ENCODE results near the gene MCAM. TPM values are rescaled to one million over a fixed set of nuclear protein-coding genes. Genes with fewer than 3 reads are reported as not detected.

MCAM gene
- total and polyA plus RNA-seq, 7 donors = 2.1 to 1,033 (median 628) TPM

GRCh38 chr11:119277660-119278059 lies 39.3 kb downstream of the MCAM start:
- DNase-seq = no peak
- no peaks in the 10 kb centered on the region for H3K9me3 ChIP-seq
- H3K27me3 ChIP-seq = no peaks in the 10 kb centered on the region
- intact Hi-C loops (cut with DNase I) = no loop called here
- WGBS, 2 donors = 88 to 92% methylated on average over 1 of the region's 1 CpG
- TF ChIP-seq EP300 (IDR thresholded peaks at IDR 0.05) (no peak), POLR2A (IDR thresholded peaks at IDR 0.05) (no peak), CTCF (IDR thresholded peaks at IDR 0.05) (no peak)
- no peak overlapping the region for H3K4me3 ChIP-seq
- H3K36me3 ChIP-seq = peaks cover 0 to 72% (median 8%) of the 10 kb centered on the region in 4 donors
- H3K27ac ChIP-seq = no peak overlapping the region
- H3K4me1 ChIP-seq = no peaks in the 10 kb centered on the region

DNA sequence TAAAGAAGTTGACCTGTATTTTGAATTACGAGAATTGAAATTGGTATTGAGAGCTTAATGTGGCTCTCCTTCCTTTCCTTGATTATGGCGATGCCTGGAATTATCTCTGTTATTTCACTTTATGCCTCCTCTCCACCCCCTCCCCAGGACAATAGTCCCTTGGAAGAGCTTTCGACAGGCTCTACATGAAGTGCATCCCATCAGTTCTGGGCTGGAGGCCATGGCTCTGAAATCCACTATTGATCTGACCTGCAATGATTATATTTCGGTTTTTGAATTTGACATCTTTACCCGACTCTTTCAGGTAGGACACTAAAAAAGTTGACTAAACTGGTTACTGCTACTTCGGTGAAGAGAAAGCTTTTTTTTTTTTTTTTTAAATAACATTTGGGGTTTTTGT lies 43.2 kb downstream of the MCAM start:
- H3K36me3 ChIP-seq = peaks cover 0 to 61% (median 8%) of the 10 kb centered on the region in 4 donors

GRCh38 chr11:119267645-119268044 lies 49.3 kb downstream of the MCAM start:
- no peak for DNase-seq
- WGBS, 2 donors = 79 to 81% methylated on average over 5 of the region's 5 CpGs
- intact Hi-C loops (cut with DNase I) = no loop called here
- Histone ChIP-seq H3K36me3 (peaks cover 0 to 7% (median 0%) of the 10 kb centered on the region in 4 donors), H3K27ac (no peak overlapping the region), H3K4me3 (no peak overlapping the region), H3K9me3 (no peaks in the 10 kb centered on the region), H3K4me1 (peaks cover 0 to 16% (median 13%) of the 10 kb centered on the region in 4 donors), H3K27me3 (no peaks in the 10 kb centered on the region)
- TF ChIP-seq EP300 (IDR thresholded peaks at IDR 0.05) (no peak), POLR2A (IDR thresholded peaks at IDR 0.05) (no peak), CTCF (IDR thresholded peaks at IDR 0.05) (no peak), POLR2AphosphoS5 (IDR thresholded peaks at IDR 0.05) (no peak)

More for the DNA sequence above, 43.2 kb downstream of the MCAM start:
- H3K4me3 ChIP-seq = no peak overlapping the region
- no peaks in the 10 kb centered on the region for H3K9me3 ChIP-seq
- TF ChIP-seq EP300 (IDR thresholded peaks at IDR 0.05) (no peak), POLR2AphosphoS5 (IDR thresholded peaks at IDR 0.05) (no peak)
- H3K27ac ChIP-seq = no peak overlapping the region
- intact Hi-C loops (cut with DNase I) = no loop called here
- WGBS, 2 donors = 95 to 98% methylated on average over 6 of the region's 6 CpGs
- no peaks in the 10 kb centered on the region for H3K4me1 ChIP-seq
- DNase-seq = no peak
- H3K27me3 ChIP-seq = no peaks in the 10 kb centered on the region

DNA sequence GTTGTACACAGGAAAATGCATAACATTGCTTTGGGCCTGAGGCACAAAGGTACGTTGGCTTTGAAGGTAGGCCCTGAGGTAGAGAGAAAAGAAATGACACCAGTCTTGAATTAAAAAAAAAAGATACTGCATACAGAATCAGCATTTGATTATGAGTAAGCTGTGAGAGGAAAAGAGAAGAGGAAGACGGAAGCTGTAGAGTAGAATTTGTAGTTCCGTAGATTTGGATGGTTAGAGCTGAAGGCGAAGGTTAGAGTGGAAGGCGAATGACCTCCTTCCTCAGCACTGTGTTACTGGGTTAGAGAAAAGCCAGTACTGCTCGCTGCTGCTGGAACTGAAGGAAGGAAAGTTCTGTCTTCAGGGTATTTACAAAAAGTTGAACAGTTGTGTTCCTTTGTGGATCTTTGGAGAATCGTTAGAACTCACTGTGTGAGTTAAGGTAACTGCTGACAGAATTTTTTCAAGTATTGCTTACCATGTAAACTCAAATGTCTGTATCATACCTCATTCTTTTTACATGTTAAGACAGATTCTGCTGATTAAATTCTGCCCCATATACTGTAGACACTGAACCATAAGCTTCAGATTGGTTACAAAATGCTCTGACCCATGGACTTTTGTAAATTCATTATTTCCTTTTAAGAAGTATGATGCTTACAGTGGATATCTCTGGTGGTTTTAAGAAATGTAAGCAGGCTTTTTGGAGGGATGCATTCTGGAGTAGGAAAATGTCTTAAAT lies 50.2 kb downstream of the MCAM start:
- Histone ChIP-seq H3K36me3 (no peaks in the 10 kb centered on the region), H3K4me1 (peaks cover 0 to 20% (median 13%) of the 10 kb centered on the region in 4 donors), H3K27ac (no peak overlapping the region), H3K4me3 (no peak overlapping the region), H3K9me3 (no peaks in the 10 kb centered on the region), H3K27me3 (no peaks in the 10 kb centered on the region)
- DNase-seq = no peak
- WGBS, 2 donors = 72 to 88% methylated on average over 7 of the region's 7 CpGs
- intact Hi-C loops (cut with DNase I) = no loop called here
- TF ChIP-seq EP300 (IDR thresholded peaks at IDR 0.05) (no peak), POLR2A (IDR thresholded peaks at IDR 0.05) (no peak), CTCF (IDR thresholded peaks at IDR 0.05) (no peak), POLR2AphosphoS5 (IDR thresholded peaks at IDR 0.05) (no peak)

- no peaks in the 10 kb centered on the region for H3K9me3 ChIP-seq
- no peak for TF ChIP-seq POLR2AphosphoS5 (IDR thresholded peaks at IDR 0.05)
- TF ChIP-seq EP300 (IDR thresholded peaks at IDR 0.05) = no peak
- TF ChIP-seq CTCF (IDR thresholded peaks at IDR 0.05) = no peak
- TF ChIP-seq POLR2A (IDR thresholded peaks at IDR 0.05) = no peak
- WGBS, 2 donors = 59 to 85% methylated on average over 3 of the region's 3 CpGs
- H3K4me3 ChIP-seq = no peak overlapping the region
- no peaks in the 10 kb centered on the region for H3K27me3 ChIP-seq
- H3K4me1 ChIP-seq = peaks cover 0 to 20% (median 13%) of the 10 kb centered on the region in 4 donors
- H3K27ac ChIP-seq = no peak overlapping the region
- DNase-seq = no peak
- no peaks in the 10 kb centered on the region for H3K36me3 ChIP-seq
- intact Hi-C loops (cut with DNase I) = no loop called here
Measured at GRCh38 chr11:119266063-119266462, 50.9 kb downstream of the MCAM start.
